GM12801 (cell line): Measurements from ENCODE around the gene TSPEAR.
"Not testable (repeated sequence)": the region's sequence is repeated elsewhere in the genome, so short reads cannot be mapped to it uniquely, and the experiment has no call there.

Experiments
- TF ChIP-seq, protein P1 (sequence below): IDR thresholded peaks from one replicate; pipeline ENCODE4 v1.5.1; 2011; ENCODE audit warnings: control low read depth; ENCODE audit not compliant: insufficient read length; ENCODE audit errors: extremely low read depth

The TSPEAR gene

DNA sequence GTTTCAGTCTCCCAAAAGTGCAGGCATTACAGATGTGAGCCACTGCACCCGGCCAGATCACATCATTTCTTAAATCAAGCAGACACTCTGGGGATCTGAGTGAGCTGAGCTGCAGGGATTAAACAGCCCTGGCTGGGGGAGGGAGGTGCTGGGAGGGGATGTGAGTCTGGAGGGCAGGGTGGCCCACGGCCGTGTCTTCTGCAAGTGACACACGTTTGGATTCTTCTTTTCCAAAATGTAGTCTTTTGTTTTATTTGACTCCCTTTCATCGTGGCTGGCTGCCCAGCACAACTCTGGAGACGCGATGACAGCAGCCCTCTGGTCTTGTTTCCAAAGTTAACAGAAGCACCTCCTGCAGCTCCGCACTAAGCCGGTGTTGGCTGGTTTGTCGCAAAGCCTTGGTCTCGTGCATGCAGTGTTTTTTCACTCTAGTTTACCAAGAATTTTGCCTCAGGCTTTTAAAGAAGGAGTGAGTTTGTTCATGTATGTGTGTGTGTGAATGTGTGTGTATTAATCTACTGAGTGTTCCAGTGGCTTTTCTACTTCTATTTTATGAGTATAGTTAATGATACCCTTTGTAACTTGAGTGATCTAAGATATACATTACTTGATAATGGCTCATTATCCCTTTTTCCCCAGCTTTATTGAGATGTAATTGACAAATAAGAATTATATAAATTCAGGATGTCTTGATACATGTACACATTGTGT is 128.1 kb downstream of the TSPEAR start:
- TF ChIP-seq, protein P1, sequence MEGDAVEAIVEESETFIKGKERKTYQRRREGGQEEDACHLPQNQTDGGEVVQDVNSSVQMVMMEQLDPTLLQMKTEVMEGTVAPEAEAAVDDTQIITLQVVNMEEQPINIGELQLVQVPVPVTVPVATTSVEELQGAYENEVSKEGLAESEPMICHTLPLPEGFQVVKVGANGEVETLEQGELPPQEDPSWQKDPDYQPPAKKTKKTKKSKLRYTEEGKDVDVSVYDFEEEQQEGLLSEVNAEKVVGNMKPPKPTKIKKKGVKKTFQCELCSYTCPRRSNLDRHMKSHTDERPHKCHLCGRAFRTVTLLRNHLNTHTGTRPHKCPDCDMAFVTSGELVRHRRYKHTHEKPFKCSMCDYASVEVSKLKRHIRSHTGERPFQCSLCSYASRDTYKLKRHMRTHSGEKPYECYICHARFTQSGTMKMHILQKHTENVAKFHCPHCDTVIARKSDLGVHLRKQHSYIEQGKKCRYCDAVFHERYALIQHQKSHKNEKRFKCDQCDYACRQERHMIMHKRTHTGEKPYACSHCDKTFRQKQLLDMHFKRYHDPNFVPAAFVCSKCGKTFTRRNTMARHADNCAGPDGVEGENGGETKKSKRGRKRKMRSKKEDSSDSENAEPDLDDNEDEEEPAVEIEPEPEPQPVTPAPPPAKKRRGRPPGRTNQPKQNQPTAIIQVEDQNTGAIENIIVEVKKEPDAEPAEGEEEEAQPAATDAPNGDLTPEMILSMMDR: no peak

DNA sequence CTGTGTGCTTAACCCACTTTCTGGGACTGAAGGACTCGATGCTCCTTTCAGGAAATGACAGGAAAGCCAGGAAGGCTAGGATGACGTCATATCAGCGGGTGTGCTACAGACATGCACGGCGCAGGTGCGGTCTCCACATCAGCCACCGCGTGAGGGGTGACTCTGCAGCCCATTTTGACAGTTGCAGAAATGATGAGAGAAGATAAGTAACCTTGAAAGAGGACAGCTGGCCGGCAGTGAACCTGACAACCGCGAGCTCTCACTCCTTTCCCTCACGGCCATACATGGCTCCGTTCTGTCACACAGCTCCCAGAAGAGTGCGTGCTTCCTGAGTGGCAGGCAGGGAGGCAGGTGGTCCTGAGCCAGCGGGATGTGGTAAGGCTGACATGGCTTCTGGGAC is 129.3 kb downstream of the TSPEAR start:
- TF ChIP-seq, protein P1: no peak

DNA sequence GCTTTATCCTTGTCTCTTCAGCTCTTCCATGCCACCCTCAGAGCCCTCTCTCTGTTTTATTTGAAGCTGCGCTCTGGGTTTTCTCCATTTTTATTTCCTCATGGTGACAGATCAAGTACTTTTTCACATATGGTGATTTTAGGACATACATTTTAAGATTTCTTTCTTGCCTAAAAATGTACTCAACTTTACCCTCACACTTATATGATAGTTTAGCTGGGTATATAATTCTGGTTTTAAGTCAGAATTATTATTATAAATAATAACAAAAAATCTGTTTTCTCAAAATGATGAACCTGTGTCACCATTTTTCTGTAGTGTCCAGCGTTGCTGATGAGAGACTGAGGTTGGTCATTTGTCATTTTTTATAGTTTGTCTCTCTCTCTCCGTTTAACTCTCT is 130.2 kb downstream of the TSPEAR start:
- TF ChIP-seq, protein P1: no peak

DNA sequence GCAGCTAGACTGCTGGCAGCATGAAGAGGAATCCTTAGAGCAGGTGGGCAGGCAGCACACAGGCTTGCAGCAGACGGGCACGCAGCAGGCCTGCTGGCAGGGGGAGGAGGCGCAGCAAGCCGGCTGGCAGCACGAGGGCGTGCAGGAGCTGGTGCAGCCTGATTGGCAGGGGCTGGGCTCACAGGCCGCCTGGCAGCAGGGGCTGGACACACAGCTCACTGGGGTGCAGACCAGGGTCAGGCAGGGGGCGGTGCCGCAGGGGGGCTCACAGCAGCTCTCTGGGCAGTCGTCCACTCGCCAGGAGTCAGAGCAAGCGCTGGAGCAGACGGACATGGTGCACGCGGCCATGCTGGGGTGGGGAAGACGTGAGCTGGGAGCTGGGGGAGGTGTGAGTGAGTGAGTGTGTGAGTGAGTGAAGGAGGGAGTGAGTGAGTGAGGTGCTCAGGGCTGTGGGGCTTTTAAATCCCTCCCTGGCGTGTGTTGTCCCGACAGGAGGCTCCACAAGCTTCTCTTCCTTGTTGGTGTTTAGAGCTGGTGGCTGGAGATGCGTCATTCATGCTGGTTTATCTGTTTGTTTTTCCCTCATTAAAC is 131.0 kb downstream of the TSPEAR start, which contains the start of gene KRTAP10-5:
TSS of gene KRTAP10-5 (minus strand) at position 374 of the 591 bp plus-strand sequence. CDS start at position 348, 26 bp downstream.
- TF ChIP-seq, protein P1: not testable (repeated sequence)

DNA sequence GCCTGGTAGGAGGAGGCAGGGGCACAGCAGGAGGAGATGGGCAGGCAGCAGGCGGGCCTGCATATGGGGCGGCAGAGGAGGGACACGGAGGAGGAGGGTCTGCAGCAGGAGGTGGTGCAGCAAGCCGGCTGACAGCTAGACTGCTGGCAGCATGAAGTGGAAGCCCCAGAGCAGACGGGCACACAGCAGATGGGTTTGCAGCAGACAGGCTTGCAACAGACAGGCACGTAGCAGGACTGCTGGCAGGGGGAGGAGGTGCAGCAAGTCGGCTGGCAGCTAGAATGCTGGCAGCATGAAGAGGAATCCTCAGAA is 131.6 kb downstream of the TSPEAR start:
- TF ChIP-seq, protein P1: no peak

DNA sequence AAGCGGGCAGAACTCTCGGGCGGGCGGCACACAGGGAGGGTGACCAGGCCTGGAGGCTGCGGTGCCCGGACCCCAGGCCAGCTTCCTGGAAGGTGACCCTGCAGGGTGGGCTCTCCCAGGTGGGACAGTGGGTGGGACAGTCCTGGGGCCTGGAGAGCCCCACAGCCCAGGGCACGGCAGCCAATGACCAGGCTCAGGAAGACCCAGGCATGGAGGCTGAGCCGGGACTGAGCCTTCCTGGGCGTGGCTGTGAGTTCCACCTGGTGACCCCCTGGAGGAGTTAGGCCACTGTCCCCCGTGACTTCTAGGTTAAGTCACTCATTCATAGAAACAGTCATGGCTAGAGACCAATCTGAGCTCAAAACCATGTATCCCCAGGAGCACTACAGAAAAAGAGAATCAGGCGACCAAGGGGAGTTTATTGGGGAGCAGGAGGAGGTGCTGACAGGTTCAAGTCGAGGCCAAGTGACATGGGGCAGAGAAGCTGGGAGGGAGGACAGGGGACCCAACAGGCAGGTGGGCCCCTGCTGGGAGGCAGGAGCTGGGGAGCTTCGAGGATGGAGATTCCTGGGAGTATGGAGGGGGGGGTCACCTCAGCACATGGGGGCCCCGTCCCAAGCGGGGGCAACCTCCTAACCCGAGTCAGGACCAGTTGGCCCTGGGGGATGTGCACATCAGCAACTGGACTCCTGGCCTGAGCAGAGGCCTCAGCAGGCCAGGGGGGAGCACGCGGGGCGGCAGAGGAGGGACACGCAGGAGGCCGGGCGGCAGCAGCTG is 132.1 kb downstream of the TSPEAR start:
- TF ChIP-seq, protein P1: no peak

DNA sequence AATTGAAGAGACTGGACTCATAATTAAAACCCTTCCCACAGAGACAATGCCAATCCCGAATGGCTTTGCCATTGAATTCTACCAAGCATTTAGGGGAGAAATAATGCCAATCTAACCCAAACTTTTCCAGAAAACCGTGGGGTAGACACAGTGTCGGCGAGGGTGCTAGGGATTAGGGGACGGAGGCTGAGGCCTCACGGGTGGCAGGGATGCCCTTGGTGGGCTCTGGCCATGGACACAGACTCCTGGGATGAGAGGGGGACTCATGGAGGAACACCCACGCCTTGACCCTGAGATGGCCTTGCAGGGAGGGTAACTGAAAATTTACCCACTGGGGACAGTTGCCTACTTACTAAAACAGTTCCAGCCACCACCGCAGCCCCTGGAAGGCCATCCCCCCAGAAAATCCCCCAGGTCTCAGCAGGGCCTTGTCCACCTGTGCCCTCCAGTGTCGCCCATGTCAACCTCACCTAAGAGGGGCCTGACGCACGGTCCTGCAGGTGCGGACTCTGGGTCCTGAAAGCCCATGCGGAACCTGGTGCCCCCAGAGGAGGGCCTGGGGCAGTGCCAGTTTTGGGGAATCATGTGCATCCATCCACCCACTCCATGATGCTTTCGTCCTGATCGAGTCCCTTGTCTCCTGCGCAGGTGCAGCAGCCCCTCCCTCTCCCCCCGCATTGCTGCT is 132.9 kb downstream of the TSPEAR start:
- TF ChIP-seq, protein P1: no peak
